ENCODE data around the gene CXCL9. TPM values are rescaled to one million over a fixed set of nuclear protein-coding genes. Genes with fewer than 3 reads are reported as not detected.

The CXCL9 gene
- polyA plus RNA-seq, 3 donors, result 0.46 to 0.95 (median 0.55) TPM

DNA sequence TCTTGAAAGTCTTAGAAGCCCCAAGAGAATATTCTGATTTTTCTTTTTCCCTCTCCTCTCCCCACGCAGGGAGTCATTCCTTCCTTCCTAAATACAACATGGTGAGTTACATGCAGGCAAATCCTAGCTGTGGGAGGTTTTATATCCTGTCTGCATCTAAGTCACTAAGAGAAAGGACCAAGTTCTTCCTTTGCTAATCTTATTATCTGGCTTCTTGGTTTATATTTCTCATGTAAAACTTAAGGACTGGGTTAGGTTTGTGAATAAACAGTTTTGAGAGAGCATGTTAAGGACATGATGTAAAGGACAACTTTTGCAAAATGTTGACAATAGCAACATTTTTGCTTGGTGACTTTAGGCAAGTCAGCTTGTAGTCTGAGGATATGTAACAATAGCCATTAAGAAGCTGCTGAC, 5.1 kb upstream of the CXCL9 start:
- peak overlapping the region; percentile 62 to 89 (median 69) for H3K27ac Mint-ChIP-seq
- Histone ChIP-seq H3K9ac (ENCODE audit: insufficient read depth, low read length, poor library complexity, severe bottlenecking) (no peak overlapping the region), H3K9me3 (replicated peaks in 1 of 2; ENCODE audit: control insufficient read depth in 1 of 2, insufficient read depth in 1 of 2, low read length in 2 of 2) (no peaks in the 10 kb centered on the region), H3K4me2 (replicated peaks; ENCODE audit: extremely low read depth, low read length, poor library complexity, severe bottlenecking) (no peak overlapping the region), H3K27ac (ENCODE audit: low read depth in 1 of 2, low read length in 2 of 2) (peak overlapping the region in 1 of 2 donors; percentile 21), H3K4me3 (replicated peaks in 1 of 3; ENCODE audit: low read depth in 2 of 3, low read length in 3 of 3) (no peak overlapping the region), H2AFZ (ENCODE audit: insufficient read depth, low read depth, low read length, poor library complexity, severe bottlenecking) (peak overlapping the region; percentile 38), H3K4me1 (ENCODE audit: control insufficient read depth in 1 of 2, insufficient read depth in 2 of 2, low read length in 2 of 2) (peaks cover 17 to 20% of the 10 kb centered on the region in 2 donors), H4K20me1 (ENCODE audit: insufficient read depth, low read length) (no peaks in the 10 kb centered on the region), H3K79me2 (ENCODE audit: insufficient read depth, low read length) (no peaks in the 10 kb centered on the region), H3K36me3 (replicated peaks in 1 of 2; ENCODE audit: control insufficient read depth in 1 of 2, insufficient read depth in 2 of 2, low read length in 2 of 2) (no peaks in the 10 kb centered on the region), H3K27me3 (ENCODE audit: control insufficient read depth in 2 of 2, insufficient read depth in 2 of 2, low read length in 2 of 2) (no peaks in the 10 kb centered on the region)
- DNase-seq, result no peak
- peak overlapping the region in 1 of 2 donors; percentile 77 for H3K4me3 Mint-ChIP-seq
- no peaks in the 10 kb centered on the region for H3K9me3 Mint-ChIP-seq
- intact Hi-C loops (cut with micrococcal nuclease), result no loop called here
- WGBS (ENCODE audit: insufficient coverage), result no CpG with 5 or more reads among the region's 1 CpG
- TF ChIP-seq, protein P1, sequence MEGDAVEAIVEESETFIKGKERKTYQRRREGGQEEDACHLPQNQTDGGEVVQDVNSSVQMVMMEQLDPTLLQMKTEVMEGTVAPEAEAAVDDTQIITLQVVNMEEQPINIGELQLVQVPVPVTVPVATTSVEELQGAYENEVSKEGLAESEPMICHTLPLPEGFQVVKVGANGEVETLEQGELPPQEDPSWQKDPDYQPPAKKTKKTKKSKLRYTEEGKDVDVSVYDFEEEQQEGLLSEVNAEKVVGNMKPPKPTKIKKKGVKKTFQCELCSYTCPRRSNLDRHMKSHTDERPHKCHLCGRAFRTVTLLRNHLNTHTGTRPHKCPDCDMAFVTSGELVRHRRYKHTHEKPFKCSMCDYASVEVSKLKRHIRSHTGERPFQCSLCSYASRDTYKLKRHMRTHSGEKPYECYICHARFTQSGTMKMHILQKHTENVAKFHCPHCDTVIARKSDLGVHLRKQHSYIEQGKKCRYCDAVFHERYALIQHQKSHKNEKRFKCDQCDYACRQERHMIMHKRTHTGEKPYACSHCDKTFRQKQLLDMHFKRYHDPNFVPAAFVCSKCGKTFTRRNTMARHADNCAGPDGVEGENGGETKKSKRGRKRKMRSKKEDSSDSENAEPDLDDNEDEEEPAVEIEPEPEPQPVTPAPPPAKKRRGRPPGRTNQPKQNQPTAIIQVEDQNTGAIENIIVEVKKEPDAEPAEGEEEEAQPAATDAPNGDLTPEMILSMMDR (IDR thresholded peaks at IDR 0.05), result no peak
- H3K4me1 Mint-ChIP-seq, result peaks cover 34% of the 10 kb centered on the region
- no peaks in the 10 kb centered on the region for H3K36me3 Mint-ChIP-seq
- peaks cover 0 to 4% (median 0%) of the 10 kb centered on the region in 3 donors for H3K27me3 Mint-ChIP-seq (ENCODE audit: low read depth in 3 of 3)

DNA sequence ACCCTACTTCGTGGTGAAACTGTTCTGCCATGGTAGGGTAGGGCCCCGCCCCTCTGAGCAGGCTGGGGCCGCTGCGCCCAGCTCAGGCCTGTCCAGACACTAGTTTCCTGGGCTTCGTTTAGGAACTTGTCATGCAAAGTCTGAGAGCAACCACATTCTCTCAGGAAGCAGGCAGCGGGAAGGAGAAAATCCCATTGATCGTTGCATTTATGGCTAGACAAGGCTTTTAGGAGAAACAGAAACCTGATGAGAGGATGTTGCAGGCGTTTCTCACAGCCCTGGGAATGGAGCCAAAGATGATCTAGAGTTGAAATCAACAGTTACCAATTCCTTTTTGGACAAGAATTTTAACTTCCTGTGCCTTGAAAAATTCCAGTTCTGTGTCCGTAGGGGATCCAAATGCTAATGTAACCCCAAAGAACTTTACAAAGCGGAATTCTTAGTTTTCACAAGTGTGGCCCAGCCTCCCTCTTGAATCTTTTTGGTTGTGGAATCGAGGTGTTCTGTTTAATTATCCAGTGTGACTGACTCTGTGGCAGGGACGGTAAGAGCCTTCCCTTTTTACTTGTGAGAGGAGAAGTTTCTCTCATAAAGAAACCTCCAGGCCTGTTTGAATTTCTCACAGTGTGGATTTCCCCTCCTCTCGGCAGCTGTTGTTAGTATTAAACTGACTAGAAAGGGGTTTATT, 4.5 kb upstream of the CXCL9 start:
- peak overlapping the region; percentile 38 for H2AFZ ChIP-seq (ENCODE audit: insufficient read depth, low read depth, low read length, poor library complexity, severe bottlenecking)
- Mint-ChIP-seq H3K27ac (peak overlapping the region; percentile 62 to 89 (median 69)), H3K9me3 (no peaks in the 10 kb centered on the region), H3K4me1 (peaks cover 34% of the 10 kb centered on the region), H3K27me3 (ENCODE audit: low read depth in 3 of 3) (peaks cover 0 to 4% (median 0%) of the 10 kb centered on the region in 3 donors), H3K4me3 (peak overlapping the region in 1 of 2 donors; percentile 77), H3K36me3 (no peaks in the 10 kb centered on the region)
- TF ChIP-seq, protein P1 (IDR thresholded peaks at IDR 0.05), result no peak
- H3K27me3 ChIP-seq (ENCODE audit: control insufficient read depth in 2 of 2, insufficient read depth in 2 of 2, low read length in 2 of 2), result no peaks in the 10 kb centered on the region
- peaks cover 17 to 20% of the 10 kb centered on the region in 2 donors for H3K4me1 ChIP-seq (ENCODE audit: control insufficient read depth in 1 of 2, insufficient read depth in 2 of 2, low read length in 2 of 2)
- H3K79me2 ChIP-seq (ENCODE audit: insufficient read depth, low read length), result no peaks in the 10 kb centered on the region
- H3K4me2 ChIP-seq (replicated peaks; ENCODE audit: extremely low read depth, low read length, poor library complexity, severe bottlenecking), result peak overlapping the region; percentile 6
- H4K20me1 ChIP-seq (ENCODE audit: insufficient read depth, low read length), result no peaks in the 10 kb centered on the region
- DNase-seq, result peak in 1 of 3 donors; percentile 34
- peak overlapping the region in 1 of 2 donors; percentile 21 for H3K27ac ChIP-seq (ENCODE audit: low read depth in 1 of 2, low read length in 2 of 2)
- H3K36me3 ChIP-seq (replicated peaks in 1 of 2; ENCODE audit: control insufficient read depth in 1 of 2, insufficient read depth in 2 of 2, low read length in 2 of 2), result no peaks in the 10 kb centered on the region
- no peak overlapping the region for H3K9ac ChIP-seq (ENCODE audit: insufficient read depth, low read length, poor library complexity, severe bottlenecking)
- WGBS (ENCODE audit: insufficient coverage), result 28% methylated on average over 8 of the region's 13 CpGs
- no peak overlapping the region for H3K4me3 ChIP-seq (replicated peaks in 1 of 3; ENCODE audit: low read depth in 2 of 3, low read length in 3 of 3)
- H3K9me3 ChIP-seq (replicated peaks in 1 of 2; ENCODE audit: control insufficient read depth in 1 of 2, insufficient read depth in 1 of 2, low read length in 2 of 2), result no peaks in the 10 kb centered on the region
- intact Hi-C loops (cut with micrococcal nuclease), result no loop called here
